WTC11 (cell line): Measurements from ENCODE around the gene RIMBP2.

Source experiments
- CREB1 ChIP-seq: sonication (generic); formaldehyde crosslinking; IDR thresholded peaks from 2 replicates; pipeline ENCODE4 v1.8.0; 2023; ENCODE audit warnings: mild to moderate bottlenecking, missing genetic modification reagents
- SP1 ChIP-seq: sonication (generic); formaldehyde crosslinking; conservative IDR thresholded peaks from 2 replicates; pipeline ENCODE4 v1.8.1; 2022; ENCODE audit warnings: missing genetic modification reagents
- TF ChIP-seq, protein P1 (sequence below): fragments of 200-600 bp; IDR thresholded peaks from 2 replicates; pipeline ENCODE4 v1.8.0; 2022; ENCODE audit warnings: antibody characterized with exemption
- TF ChIP-seq, protein P2 (sequence below): sonication (generic); formaldehyde crosslinking; IDR thresholded peaks from 2 replicates; pipeline ENCODE4 v1.8.0; 2023; ENCODE audit warnings: mild to moderate bottlenecking, missing genetic modification reagents
- TF ChIP-seq, protein P3 (sequence below): sonication (generic); formaldehyde crosslinking; IDR thresholded peaks from 2 replicates; pipeline ENCODE4 v1.8.1; 2023; ENCODE audit warnings: mild to moderate bottlenecking, missing genetic modification reagents, moderate library complexity

DNA sequence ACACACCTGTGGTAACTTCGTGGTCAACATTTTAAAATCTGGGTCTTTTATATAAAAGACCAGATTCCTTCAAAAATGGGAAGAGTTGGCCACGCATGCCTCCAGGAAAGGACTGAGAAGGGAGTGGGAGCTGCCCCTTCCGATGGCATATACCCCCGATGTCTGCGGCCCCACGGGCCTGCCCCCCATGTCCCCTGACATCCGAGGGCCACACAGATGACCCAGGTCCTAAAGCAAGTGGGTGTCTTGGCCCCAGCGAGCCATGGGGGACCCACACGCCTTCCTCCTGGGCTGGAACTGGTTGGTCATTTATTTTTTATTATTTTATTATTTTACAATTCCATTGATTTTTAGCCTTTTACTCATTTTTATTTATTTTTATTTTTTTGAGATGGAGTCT is 235.9 kb downstream of the RIMBP2 start:
- TF ChIP-seq, protein P1, sequence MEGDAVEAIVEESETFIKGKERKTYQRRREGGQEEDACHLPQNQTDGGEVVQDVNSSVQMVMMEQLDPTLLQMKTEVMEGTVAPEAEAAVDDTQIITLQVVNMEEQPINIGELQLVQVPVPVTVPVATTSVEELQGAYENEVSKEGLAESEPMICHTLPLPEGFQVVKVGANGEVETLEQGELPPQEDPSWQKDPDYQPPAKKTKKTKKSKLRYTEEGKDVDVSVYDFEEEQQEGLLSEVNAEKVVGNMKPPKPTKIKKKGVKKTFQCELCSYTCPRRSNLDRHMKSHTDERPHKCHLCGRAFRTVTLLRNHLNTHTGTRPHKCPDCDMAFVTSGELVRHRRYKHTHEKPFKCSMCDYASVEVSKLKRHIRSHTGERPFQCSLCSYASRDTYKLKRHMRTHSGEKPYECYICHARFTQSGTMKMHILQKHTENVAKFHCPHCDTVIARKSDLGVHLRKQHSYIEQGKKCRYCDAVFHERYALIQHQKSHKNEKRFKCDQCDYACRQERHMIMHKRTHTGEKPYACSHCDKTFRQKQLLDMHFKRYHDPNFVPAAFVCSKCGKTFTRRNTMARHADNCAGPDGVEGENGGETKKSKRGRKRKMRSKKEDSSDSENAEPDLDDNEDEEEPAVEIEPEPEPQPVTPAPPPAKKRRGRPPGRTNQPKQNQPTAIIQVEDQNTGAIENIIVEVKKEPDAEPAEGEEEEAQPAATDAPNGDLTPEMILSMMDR = no peak
- TF ChIP-seq SP1 (no peak), CREB1 (no peak)
- TF ChIP-seq, protein P2, sequence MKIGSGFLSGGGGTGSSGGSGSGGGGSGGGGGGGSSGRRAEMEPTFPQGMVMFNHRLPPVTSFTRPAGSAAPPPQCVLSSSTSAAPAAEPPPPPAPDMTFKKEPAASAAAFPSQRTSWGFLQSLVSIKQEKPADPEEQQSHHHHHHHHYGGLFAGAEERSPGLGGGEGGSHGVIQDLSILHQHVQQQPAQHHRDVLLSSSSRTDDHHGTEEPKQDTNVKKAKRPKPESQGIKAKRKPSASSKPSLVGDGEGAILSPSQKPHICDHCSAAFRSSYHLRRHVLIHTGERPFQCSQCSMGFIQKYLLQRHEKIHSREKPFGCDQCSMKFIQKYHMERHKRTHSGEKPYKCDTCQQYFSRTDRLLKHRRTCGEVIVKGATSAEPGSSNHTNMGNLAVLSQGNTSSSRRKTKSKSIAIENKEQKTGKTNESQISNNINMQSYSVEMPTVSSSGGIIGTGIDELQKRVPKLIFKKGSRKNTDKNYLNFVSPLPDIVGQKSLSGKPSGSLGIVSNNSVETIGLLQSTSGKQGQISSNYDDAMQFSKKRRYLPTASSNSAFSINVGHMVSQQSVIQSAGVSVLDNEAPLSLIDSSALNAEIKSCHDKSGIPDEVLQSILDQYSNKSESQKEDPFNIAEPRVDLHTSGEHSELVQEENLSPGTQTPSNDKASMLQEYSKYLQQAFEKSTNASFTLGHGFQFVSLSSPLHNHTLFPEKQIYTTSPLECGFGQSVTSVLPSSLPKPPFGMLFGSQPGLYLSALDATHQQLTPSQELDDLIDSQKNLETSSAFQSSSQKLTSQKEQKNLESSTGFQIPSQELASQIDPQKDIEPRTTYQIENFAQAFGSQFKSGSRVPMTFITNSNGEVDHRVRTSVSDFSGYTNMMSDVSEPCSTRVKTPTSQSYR = no peak
- TF ChIP-seq, protein P3, sequence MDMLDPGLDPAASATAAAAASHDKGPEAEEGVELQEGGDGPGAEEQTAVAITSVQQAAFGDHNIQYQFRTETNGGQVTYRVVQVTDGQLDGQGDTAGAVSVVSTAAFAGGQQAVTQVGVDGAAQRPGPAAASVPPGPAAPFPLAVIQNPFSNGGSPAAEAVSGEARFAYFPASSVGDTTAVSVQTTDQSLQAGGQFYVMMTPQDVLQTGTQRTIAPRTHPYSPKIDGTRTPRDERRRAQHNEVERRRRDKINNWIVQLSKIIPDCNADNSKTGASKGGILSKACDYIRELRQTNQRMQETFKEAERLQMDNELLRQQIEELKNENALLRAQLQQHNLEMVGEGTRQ (CRISPR knock-in tag) = no peak
